ENCODE results near the gene PSMD6. TPM values are rescaled to one million over a fixed set of nuclear protein-coding genes. Genes with fewer than 3 reads are reported as not detected.

PSMD6 gene
- polyA plus RNA-seq, 1 experiment = 47.8 TPM

DNA sequence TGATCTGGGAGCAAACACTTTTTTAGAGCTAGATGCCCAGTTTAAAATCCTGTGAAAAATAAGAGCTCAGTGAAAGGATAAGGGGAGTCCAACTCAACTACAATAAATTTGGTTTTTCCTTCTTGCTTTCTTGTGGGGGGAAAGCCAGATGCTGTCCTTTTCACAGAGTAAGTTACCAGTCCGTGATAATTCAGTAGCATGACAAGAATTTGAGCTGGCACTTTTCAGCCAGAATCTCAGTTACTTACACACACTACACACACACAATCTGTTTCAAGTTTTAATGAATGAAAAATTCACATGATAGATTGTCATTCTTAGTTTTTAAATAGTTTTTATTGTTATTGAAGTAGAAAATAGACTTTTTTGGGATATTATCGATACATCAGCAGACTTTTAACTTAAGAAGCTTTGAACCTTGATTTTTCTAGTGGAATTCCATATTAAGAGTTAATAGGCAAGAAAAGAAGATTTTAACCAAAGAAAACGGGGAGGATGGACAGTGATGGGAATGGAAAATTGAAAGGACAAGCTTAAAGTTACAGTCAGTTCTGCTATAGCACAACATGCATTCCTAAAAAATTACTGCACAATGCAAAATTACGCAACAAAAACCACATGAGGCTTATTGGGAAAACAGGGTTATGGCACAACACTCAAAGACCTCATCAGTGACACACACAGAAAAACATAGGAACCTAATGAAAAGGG is 47.0 kb downstream of the PSMD6 start:
- CTCF ChIA-PET = interaction anchor here (1.1 to 7.7 kb wide), 4 partner anchors 10 to 16 kb away, joined by 3 to 58 read pairs (median 6); no protein-coding TSS in a partner anchor
- no peak overlapping the region for H3K4me3 ChIP-seq (ENCODE audit: low read depth, low read length)
- POLR2A ChIA-PET = no interaction called here

DNA sequence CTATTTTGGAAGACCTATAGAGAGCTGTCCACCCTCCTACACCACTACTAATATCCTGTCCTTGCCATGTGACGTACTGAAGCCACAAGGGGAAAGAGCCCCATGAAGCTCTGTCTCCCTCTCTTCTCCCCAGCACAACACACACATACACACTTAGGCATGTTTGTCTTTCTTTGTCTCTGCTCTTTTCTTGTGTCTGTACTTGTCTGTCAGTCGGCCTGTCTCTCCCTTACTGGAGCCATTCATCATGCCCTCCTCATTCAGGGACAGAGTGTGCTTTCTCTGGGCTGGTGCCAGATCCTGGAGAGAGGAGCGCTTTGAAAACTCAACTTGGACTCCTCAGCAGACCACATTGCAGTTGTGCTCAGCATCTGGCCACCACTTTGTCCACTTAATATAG is 47.6 kb downstream of the PSMD6 start:
- Histone ChIP-seq H3K36me3 (ENCODE audit: control insufficient read depth, insufficient read depth, low read length) (peaks cover under 1% of the 10 kb centered on the region), H3K4me3 (ENCODE audit: low read depth, low read length) (no peak overlapping the region), H3K27me3 (ENCODE audit: control insufficient read depth, insufficient read depth, low read length) (no peaks in the 10 kb centered on the region)
- ChIA-PET POLR2A (interaction anchor here (0.6 kb wide), 1 partner anchor 21 kb away, joined by 18 read pairs; no protein-coding TSS in a partner anchor), CTCF (interaction anchor here (1.2 to 7.7 kb wide), 3 partner anchors 11 to 17 kb away, joined by 3 to 58 read pairs (median 6); no protein-coding TSS in a partner anchor)
- TF ChIP-seq, protein P1, sequence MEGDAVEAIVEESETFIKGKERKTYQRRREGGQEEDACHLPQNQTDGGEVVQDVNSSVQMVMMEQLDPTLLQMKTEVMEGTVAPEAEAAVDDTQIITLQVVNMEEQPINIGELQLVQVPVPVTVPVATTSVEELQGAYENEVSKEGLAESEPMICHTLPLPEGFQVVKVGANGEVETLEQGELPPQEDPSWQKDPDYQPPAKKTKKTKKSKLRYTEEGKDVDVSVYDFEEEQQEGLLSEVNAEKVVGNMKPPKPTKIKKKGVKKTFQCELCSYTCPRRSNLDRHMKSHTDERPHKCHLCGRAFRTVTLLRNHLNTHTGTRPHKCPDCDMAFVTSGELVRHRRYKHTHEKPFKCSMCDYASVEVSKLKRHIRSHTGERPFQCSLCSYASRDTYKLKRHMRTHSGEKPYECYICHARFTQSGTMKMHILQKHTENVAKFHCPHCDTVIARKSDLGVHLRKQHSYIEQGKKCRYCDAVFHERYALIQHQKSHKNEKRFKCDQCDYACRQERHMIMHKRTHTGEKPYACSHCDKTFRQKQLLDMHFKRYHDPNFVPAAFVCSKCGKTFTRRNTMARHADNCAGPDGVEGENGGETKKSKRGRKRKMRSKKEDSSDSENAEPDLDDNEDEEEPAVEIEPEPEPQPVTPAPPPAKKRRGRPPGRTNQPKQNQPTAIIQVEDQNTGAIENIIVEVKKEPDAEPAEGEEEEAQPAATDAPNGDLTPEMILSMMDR (IDR thresholded peaks at IDR 0.05; ENCODE audit: insufficient read depth, low read depth, low read length) = no peak
- DNase-seq (ENCODE audit: low read depth) = no peak

More for the DNA sequence above, 47.0 kb downstream of the PSMD6 start:
- no peaks in the 10 kb centered on the region for H3K27me3 ChIP-seq (ENCODE audit: control insufficient read depth, insufficient read depth, low read length)
- peak; percentile 88 for DNase-seq (ENCODE audit: low read depth)
- TF ChIP-seq, protein P1 (IDR thresholded peaks at IDR 0.05; ENCODE audit: insufficient read depth, low read depth, low read length) = no peak
- H3K36me3 ChIP-seq (ENCODE audit: control insufficient read depth, insufficient read depth, low read length) = peaks cover 6% of the 10 kb centered on the region

DNA sequence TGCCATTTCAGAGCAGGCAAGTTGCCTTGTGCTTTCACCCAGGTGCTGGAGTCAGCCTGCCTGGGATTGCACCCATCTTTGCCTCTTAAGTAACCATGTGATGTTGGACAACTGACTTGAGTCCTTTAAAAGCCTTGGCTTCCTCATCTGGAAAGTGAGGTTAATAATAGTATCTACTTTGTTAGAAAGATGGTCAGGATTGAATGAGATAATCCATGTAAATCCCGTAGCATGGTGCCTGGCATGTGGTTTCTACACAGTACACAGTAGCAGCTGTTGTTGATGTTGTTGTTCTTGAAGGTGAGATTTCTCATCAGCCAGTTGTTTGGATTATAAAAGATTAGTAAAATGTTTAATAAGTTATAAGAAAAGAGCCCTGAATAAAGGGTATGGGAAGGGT is 48.8 kb downstream of the PSMD6 start:
- Histone ChIP-seq H3K27me3 (ENCODE audit: control insufficient read depth, insufficient read depth, low read length) (no peaks in the 10 kb centered on the region), H3K4me3 (ENCODE audit: low read depth, low read length) (no peak overlapping the region), H3K36me3 (ENCODE audit: control insufficient read depth, insufficient read depth, low read length) (no peaks in the 10 kb centered on the region)
- CTCF ChIA-PET = interaction anchor here (1.8 to 7.7 kb wide), 2 partner anchors 13 to 18 kb away, joined by 6 to 58 read pairs; no protein-coding TSS in a partner anchor
- POLR2A ChIA-PET = no interaction called here
- DNase-seq (ENCODE audit: low read depth) = no peak
- TF ChIP-seq, protein P1 (IDR thresholded peaks at IDR 0.05; ENCODE audit: insufficient read depth, low read depth, low read length) = no peak

DNA sequence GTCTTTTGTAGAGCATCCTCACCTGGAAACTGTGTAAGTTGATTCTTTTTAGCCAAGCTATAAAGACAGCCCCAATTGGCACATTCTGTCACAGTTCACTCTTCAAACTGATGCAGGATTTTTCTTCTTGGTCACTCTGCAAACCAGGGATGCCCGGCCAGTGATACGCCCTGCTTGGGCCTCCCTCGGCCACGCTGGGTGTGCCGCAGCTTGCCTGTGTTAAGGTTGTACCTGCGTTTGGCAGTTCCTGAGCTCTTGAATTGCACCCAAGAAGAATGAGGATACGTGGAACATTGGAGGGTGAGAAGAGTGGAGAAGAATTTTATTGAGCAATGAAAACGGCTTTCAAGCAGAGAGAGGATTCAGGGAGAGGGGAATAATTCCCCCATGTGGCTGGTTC is 49.9 kb downstream of the PSMD6 start:
- DNase-seq (ENCODE audit: low read depth) = no peak
- Histone ChIP-seq H3K4me3 (ENCODE audit: low read depth, low read length) (no peak overlapping the region), H3K36me3 (ENCODE audit: control insufficient read depth, insufficient read depth, low read length) (no peaks in the 10 kb centered on the region), H3K27me3 (ENCODE audit: control insufficient read depth, insufficient read depth, low read length) (no peaks in the 10 kb centered on the region)
- ChIA-PET POLR2A (no interaction called here), CTCF (interaction anchor here (1.8 to 1.9 kb wide), 2 partner anchors 9 to 12 kb away, joined by 5 to 9 read pairs; no protein-coding TSS in a partner anchor)
- TF ChIP-seq, protein P1 (IDR thresholded peaks at IDR 0.05; ENCODE audit: insufficient read depth, low read depth, low read length) = no peak

DNA sequence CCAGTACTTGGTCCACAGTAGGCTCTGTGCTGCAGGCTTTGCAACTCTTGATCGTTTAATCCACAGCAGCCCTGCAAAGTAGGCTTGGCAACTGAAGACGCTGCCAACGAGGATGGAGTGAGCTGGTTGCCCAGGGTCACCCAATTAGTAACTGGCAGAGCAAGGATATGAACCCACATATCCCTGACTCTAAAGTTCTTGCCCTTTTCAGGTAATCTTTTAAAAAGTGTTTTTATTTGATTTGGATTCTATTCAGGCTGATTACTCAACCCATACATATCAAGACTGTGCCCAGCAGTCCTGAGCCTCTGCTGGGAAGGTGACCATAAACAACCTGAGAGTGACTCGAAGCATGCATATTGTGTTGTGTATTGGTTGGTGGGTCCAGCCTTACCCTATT is 50.3 kb downstream of the PSMD6 start:
- no peak overlapping the region for H3K4me3 ChIP-seq (ENCODE audit: low read depth, low read length)
- POLR2A ChIA-PET = no interaction called here
- CTCF ChIA-PET = interaction anchor here (1.4 to 1.9 kb wide), 3 partner anchors 9 to 21 kb away, joined by 5 to 9 read pairs (median 8); no protein-coding TSS in a partner anchor
- no peaks in the 10 kb centered on the region for H3K36me3 ChIP-seq (ENCODE audit: control insufficient read depth, insufficient read depth, low read length)
- TF ChIP-seq, protein P1 (IDR thresholded peaks at IDR 0.05; ENCODE audit: insufficient read depth, low read depth, low read length) = no peak
- H3K27me3 ChIP-seq (ENCODE audit: control insufficient read depth, insufficient read depth, low read length) = no peaks in the 10 kb centered on the region
- DNase-seq (ENCODE audit: low read depth) = no peak
